HG03064 (cell line): ENCODE measurements around the gene BMP5.

Source experiments
- ATAC-seq: cut with Tn5 transposase; IDR thresholded peaks from one replicate; pipeline ENCODE4 v1.9.1; 2021; ENCODE audit warnings: low read depth; ENCODE audit not compliant: unreplicated experiment

The BMP5 gene

DNA sequence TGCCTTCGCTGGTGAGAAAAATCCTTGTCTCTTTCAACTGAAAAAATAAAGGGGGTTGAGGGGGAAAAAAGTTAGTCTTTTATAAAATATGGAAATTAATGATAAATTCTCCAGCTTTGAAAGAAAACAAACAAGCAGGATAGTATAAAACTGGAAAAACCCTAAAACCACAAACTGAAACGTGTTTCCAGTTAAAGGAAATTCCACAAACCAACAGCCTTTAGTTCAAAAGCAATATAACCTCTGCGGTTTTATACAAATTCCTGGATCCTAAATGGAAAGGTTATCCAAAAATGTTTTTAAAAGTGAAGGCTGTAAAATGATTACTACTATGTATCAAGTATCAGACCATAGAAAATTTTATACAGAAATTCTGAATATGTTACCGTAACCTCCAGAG is 55.6 kb downstream of the BMP5 start:
- no peak for ATAC-seq

DNA sequence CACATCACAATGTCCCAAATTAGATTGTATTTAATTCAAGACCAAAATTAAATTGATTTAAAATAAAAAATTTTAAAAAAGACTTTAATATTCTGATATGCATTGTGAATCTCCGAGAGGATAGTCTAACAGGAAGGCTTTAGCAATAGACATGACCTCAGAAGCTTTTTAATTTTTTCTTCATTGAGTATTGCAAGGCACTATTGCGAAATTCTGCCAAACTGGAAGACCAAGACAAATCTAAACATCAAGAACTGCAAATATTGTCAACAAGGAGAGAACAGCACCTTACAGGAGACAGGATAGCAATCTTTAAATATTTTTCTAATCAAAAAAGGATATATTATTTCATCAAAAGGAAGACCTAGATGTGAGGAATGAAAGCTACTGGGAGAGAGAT is 56.9 kb downstream of the BMP5 start:
- no peak for ATAC-seq

DNA sequence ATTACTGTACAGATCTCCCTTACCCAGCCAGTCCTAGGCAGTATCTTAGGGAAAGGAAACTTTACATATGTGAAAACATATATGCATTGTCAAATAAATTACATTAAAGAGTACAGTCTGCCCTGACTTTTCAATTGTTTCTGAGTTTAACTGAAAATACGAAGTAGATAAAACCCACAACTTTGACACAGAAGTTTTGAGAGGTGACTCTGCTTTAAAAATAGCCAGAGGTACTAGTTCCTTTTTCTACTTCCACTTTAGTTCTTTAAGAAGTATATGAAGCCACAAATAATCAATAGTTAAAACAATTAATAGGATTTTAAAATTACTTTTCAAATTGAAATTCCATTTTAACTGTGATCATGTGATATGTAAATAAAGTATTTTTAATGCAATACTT is 62.9 kb downstream of the BMP5 start:
- ATAC-seq, result no peak

DNA sequence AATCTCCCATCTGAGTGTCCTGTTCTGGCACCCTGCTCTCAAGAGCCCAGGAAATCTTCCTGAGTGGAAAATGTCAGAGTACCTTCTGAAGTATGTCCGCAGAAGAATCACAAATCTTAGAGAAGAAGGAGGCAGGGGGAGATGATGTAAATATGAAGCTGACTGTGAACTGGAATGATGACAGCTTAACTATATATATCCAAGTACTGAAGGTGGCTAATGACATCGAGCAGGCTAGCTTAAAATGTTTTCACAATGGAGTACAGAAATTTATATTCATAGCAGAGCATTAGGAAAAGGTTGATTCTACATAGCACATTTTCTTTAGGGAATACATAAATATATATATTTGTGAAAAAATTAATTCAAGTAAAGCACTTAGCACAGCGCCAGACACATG is 64.3 kb downstream of the BMP5 start:
- no peak for ATAC-seq

DNA sequence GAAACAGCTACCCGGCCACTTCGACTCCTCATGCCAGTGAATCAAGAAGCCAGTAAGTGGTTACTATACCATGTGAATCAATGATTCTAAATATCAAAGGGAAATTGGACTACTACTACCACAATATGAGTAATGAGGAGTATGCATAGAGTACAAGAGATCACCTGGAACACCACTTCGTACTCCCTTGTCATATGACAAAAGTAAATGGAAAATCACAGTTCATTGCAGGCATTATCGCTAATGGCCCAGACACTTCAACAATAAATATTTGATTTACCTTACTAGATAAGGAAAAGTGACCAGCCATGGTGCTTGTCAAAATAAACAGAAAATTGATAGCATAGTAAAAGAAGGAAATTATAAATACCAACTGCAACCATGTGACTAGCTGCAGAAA is 73.1 kb downstream of the BMP5 start:
- ATAC-seq, result no peak

DNA sequence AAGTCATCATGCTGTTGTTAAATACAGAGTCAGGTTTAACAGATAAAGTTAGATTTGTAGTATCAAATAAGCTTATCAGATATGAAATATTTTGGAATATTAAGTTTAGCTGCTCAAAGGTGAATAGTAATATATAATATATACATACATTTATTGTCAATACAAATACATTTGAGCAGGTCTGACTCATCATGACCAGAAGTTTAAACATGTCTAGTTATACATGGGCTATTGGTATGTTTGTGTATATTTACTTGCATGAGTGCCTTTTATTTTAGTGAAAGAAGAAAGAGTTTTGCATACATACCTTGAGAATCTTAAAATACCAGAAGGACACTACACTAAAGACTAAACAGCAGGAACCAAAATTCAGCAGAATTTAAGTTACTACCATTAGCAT is 76.8 kb downstream of the BMP5 start:
- no peak for ATAC-seq

DNA sequence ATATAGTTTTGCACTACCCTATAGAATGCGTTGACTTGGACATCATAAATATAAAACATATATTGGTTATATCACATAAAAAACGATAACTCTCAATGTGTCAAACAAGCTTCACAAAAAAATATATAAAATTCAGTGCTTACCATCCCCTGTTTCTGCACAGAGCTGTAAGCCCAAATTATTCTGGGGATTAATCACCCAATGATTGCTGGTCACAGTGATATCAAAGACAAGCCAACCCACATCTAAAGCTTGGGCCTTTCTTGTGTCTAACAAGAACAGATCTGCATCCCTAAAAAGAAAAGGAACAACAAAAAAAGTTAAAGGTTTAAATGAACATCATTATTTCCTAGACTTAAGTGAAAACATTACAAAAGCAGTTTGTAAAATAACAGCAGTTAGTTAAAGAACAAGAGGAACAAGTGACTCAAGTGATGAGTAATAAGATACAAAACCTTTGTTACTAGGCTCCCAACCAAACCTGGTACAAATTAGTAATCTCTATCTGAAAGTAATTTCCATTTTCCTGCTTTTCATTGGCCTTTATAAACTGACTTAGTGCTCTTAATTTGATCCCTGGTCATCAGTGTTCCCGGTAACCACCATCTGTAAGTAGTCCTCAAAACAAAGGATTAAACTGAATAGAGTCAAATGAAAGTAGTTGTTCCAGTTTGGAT is 81.1 kb downstream of the BMP5 start:
- ATAC-seq, result no peak

DNA sequence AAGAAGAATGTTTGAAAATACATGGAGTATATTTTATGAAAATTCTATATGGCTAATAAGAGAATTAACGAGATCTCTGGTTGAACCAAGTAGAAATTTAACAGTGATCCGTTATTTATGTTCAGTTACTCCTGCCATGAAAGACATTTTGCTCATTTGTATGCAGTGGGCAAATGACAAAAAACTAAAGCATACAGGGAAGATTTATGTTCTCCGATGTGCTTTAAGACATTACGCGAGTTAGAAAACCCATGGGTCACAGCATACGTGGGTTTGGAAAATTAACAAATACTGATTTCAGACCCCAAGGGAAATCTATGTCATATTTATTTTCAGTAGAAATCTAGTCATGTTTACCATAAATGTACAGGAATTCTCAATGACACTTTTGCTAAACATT is 90.1 kb downstream of the BMP5 start:
- no peak for ATAC-seq

DNA sequence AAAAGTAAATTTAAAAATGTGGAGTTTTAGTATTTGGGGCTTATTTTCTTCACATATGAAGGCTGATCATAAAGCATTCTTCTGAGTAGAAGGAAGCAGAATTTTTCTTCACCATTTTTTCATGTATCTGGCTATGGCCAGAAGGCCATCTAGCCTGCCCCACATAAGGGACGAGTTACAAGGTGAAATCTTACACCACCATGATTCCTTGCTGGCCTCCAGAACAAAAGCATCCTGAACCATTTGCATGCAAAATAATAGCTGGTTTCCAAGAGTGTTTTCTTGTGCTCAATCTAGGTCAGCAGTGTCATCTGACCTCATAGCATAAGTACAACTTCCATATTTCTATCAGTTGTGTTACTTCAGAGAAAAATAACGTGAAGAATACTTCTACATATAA is 93.1 kb downstream of the BMP5 start:
- no peak for ATAC-seq

DNA sequence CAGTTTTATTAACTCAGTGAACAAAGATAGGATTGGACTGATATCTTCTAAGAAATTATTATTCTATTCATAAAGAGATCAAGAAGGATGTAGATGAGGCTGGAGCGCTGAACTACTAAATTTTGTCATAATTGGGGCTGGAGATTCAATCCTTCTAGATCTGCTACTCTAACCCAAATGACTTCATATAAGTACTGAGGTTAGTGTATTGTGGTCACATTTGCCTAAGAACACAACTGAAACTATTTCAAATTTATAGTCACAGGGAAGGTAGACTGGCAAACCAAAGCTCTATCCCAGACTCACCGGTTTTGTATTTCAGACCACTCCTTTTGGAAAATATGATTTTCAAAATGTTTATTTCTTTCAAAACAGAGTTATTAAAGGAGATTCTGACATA is 96.7 kb downstream of the BMP5 start:
- ATAC-seq, result no peak

DNA sequence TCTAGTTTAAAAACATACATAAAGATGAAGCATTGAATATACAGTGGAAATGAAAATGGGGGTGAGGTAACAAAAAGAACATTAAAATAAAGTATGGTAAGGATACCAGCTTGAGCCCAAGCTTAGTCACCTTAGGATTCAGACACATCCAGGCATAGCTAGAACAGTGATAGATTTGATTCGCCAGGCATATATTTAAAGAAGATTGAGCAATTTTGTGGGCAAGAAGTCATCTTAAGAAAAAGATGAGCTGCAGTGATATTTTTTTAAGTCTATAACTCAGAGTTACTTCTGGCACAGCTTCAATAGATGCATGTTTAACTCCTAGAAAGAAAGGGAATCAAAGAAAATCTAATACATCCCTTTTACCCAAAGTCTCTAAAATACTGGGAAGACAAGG is 97.9 kb downstream of the BMP5 start:
- ATAC-seq, result no peak

DNA sequence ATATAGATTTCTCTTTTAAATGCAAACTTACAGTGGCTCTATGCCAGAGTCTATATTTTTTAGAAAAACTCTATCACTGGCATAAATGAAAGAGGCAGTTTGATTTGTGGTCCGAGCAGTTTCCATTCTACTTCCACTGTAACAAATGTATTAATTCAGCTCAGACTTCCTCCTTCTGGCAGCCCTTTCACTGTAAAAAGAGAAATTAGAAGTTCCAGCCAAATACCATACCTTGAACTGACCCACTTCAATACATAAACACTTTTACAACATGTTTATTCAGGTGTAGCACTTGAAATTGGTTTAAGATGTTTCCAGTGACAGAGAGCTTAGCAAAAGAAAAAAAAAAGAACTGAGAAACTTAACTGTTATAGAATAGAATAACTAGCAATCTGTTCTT is 99.3 kb downstream of the BMP5 start:
- no peak for ATAC-seq

DNA sequence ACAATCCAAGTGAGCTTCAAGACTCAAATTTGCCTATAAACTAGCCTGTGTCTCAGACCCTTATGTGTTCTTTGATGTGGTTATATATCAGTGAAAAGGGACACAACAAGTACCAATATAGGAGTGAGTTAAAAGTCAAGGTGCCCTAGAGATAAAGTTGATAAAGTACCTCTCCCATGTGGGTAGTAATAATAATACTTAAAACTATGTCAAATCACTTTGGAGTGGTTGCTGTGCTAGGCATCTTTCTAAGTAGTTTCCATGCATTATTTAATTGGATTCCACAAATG is 100.4 kb downstream of the BMP5 start:
- ATAC-seq, result no peak

DNA sequence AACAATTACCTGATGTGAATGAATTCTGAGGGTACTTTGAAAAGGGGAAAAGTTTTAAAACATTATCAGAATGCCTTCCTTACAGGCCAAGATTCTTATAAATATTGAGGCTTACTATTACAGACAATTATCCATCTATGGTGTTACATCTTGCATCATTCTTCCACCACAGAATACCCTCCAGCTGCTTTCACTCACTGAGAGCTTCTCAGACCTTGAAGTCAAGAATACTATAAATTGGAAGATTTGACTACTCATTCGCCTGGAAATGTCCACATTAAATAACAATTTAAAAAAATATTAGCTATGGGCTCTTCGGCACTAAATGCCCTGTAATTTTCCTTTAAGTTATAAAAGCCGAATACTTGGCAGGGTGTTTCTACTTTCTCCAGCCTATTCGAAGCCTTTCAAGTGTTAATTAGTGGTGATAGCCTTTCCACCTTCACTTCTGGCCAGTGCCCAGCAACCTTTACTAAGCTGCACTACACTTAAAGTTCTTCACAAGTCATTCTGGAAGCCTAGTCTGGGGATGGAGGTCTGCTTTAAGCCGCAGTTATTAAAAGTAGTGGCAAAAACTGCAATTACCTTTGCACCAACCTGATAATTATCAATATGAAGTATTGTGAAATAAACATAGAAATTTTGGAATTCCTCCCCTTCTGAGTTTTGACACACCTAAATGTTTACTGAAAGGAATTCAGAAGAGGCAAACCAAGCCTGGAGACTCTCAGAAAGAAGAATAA is 100.9 kb downstream of the BMP5 start:
- ATAC-seq, result no peak

DNA sequence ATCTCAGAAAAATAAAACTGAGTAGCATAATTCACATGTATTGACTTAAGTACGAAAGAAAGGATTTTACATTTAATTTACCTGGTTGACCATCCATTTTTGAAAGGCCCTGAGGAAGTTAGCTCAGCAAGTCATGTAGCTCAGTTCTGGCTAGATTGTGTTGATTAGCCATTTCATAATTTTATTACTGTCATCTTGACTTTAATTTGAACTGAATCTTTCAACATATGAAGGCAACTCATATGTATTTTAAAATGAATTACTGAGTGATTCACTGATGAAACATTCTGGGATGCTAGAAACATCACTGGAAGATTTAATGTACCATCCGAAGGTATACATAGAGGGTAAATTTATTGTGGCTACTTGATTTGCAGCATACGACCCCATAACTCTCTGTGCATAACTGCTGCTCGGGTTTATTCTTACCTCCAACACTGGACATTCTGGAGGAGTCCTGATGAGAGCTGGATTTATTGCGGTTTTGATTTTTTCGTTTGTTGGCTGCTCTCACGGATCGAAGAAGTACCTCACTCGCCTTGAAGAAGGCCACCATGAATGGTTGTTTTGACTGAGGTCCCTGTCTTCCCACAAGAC is 101.7 kb downstream of the BMP5 start:
- ATAC-seq, result no peak

DNA sequence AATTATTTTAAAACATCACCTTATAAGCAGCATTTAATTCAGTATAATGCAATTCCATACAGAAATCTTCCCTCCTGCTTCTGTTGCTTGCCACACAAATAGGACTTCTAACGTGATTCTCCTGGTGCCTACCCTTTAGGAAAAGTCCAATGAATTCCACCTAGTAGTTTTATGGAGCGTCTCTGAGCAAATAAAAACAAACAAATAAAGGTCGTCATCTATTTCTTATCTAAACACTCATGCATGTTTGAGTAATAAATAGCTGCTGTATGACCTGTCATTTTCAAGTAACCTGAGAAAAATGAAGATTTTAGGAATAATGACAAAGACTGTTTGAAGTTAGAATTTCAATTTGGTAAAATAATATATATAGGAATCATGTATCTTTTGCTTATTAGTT is 102.7 kb downstream of the BMP5 start:
- ATAC-seq, result no peak

DNA sequence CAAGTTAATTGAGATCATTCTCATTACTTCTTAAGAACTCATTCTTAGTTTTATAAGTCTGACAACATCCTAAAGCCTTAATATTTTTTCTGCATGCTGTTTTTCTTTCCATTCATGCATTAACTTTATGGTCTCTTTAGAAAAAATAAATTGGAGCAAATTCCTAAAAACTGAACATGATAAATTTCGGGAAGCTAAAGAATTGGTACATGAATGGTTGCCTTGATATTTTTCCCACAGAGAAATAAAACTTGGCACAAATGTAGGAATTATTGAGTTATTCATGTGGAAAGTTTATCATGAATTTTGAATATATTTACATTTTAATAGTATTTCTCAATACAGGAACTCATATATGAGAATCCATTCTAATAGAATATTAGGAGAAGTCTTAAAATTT is 115.9 kb downstream of the BMP5 start:
- no peak for ATAC-seq

DNA sequence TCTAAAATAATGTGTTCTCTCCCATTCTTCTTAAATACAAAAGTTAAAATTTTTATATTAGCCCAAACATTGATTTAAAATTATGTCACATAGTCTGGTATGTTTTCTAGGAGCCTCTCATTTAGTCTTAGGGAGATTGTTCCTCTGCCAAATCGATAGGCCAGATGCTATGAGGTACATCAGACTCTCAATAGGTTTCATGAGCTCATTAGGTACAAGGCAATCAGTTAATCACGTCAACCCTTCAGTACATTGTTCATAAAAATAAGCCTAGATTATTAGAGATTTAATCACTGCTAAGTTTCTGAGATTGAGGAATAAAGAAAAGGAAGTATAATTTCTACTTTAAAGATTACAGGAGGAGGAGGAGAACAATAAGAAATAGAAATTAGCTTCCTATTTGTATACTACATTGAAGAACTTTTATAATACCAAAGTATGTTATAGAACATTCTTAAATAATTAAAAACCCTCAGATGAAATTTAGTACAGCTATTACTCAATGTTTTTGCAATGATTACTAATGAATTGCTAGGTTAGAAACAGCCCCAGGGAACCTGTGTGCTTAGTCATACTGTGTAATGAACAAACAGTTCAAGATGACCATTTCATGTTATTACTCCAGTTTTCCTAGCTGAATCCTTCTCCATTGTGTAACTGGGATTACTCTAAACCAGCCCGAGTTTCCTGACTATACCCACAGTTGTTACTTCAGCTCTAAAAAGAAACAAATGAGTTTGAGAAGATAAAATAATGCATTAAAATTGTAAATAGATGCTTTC is 117.0 kb downstream of the BMP5 start:
- ATAC-seq, result no peak

DNA sequence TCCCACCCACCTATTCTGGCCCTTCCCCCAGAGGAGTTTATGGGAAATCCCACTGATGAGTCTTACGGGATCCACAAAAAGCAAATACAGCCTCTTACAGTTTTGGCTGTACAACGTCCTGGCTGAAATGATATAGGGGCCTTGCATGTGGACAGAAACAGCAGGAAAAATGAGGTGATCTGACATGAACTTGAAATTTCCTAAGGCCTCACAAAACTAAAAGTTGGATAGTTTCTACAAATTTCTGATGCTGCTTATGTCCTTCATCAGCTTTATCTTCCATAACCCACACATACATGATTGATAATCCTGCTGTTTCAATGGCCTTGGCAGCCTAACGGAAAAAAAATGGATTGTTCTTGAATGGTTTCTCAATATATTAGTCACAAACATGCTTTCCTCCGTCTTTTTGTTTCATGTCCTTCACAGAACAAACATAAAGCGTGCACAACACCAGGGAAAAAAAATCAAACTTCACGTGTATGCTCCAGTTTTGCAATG is 118.8 kb downstream of the BMP5 start:
- no peak for ATAC-seq

DNA sequence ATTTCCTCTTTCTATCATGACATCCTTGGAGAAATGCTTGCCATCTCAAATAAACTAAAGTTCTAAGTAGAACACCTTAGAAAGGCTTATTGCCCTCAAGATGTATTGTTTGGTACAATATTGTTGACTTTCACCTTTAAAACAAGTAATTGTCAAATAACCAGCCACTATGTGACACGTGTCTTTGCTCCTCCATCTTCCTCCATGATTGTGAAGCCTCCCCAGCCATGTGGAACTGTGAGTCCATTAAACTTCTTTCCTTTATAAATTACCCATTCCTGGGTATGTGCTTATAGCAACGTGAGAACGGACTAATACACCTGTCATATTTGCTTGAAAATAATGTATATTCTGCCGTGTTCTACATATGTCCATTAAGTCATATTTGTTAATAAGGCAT is 126.5 kb downstream of the BMP5 start:
- no peak for ATAC-seq

DNA sequence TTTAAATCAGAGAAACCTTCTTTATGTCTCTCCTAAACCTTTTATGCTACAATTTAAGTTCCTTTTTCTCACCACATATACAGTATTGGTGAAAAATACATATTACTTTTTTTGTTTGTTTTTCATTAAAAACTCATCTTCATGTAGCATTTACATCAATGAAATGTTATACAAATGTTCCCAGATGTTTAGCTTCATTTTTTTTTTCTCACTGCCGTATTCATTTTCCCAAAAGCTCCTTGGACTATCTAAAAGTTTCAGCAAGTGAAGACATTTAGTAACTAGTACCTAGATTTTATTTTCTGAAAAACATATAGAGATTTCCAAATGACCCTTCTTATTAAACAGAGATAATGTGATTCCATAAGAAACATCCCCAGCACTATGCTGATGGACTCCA is 128.9 kb downstream of the BMP5 start:
- ATAC-seq, result no peak
